NT2/D1 (cell line): Measurements from ENCODE around the gene TTC21B.

Experiments
- DNase-seq: peaks from one replicate; pipeline ENCODE4 v3.0.0-alpha.2; 2011; ENCODE audit warnings: low read depth, low spot score
- H3K27me3 ChIP-seq: 2 replicates; pipeline ENCODE4 v1.6.0; 2011; ENCODE audit warnings: mild to moderate bottlenecking; ENCODE audit not compliant: insufficient read length, insufficient read depth
- H3K36me3 ChIP-seq: 2 replicates; pipeline ENCODE4 v1.6.1; 2011; ENCODE audit warnings: mild to moderate bottlenecking, low read length, mixed read lengths; ENCODE audit not compliant: insufficient read depth, insufficient read length
- H3K4me1 ChIP-seq: 2 replicates; pipeline ENCODE4 v1.5.1; 2011; ENCODE audit not compliant: insufficient read depth, insufficient read length
- H3K4me3 ChIP-seq: 2 replicates; pipeline ENCODE4 v1.5.1; 2011; ENCODE audit warnings: low read depth; ENCODE audit not compliant: insufficient read length
- H3K9ac ChIP-seq: 2 replicates; pipeline ENCODE4 v1.6.0; 2011; ENCODE audit warnings: low read depth; ENCODE audit not compliant: insufficient read length
- H3K9me3 ChIP-seq: 2 replicates; pipeline ENCODE4 v1.5.1; 2011; ENCODE audit warnings: mild to moderate bottlenecking, low read length; ENCODE audit not compliant: insufficient read depth
- SUZ12 ChIP-seq: IDR thresholded peaks from 2 replicates; pipeline ENCODE4 v1.6.1; 2011; ENCODE audit not compliant: insufficient read length, insufficient read depth; ENCODE audit errors: extremely low read depth
- YY1 ChIP-seq: IDR thresholded peaks from 2 replicates; pipeline ENCODE4 v1.6.1; 2011; ENCODE audit not compliant: insufficient read length, insufficient read depth
- ZNF274 ChIP-seq: IDR thresholded peaks from 2 replicates; pipeline ENCODE4 v1.6.1; 2011; ENCODE audit warnings: mild to moderate bottlenecking, low read depth, low read length

TTC21B gene

DNA sequence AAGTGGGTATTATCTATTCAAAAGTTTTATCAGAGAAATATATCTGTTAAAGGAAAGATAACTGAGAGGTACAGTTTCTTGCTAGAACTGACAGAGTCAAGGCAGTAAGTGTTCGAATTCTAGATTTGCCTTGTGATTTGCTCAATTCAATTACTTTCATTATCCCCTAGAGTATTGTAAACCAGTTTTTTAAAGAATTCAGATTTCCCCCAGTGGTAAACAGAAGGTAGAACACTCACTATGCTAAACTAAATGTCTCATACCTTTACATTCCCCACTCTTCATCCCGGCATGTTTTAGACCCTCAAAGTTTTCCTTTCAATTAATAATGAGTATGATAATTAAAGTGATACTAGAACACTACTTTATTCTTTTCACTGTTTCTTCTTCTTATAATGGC, 28.6 kb downstream of the TTC21B start:
- DNase-seq = no peak
- Histone ChIP-seq H3K4me3 (no peak overlapping the region), H3K9me3 (no peaks in the 10 kb centered on the region), H3K4me1 (no peaks in the 10 kb centered on the region), H3K27me3 (no peaks in the 10 kb centered on the region), H3K9ac (no peak overlapping the region), H3K36me3 (peaks cover 54% of the 10 kb centered on the region)
- no peak for TF ChIP-seq SUZ12
- TF ChIP-seq ZNF274 = no peak
- no peak for TF ChIP-seq YY1

DNA sequence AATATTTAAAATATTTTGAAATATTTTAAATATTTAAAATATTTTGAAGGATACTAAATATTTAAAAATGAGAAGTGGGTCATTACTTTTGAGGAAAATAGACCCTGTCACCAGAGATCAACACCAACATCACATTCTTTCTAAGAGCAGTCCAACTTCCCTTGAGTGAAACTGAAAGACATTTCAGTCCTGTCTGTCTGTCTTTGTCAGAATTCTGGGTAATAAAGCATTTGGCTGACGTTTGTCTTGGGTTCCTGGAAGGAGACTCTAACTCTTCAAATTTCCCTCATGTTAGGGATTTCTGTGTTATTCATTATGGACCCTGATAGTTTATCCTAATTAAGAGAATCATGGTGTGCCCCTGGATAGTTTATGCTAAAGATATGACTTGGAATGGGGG, 32.8 kb downstream of the TTC21B start:
- Histone ChIP-seq H3K9me3 (no peaks in the 10 kb centered on the region), H3K4me3 (no peak overlapping the region), H3K9ac (no peak overlapping the region), H3K27me3 (no peaks in the 10 kb centered on the region), H3K4me1 (no peaks in the 10 kb centered on the region), H3K36me3 (peaks cover 43% of the 10 kb centered on the region)
- no peak for DNase-seq
- TF ChIP-seq SUZ12 = no peak
- TF ChIP-seq YY1 = no peak
- no peak for TF ChIP-seq ZNF274

DNA sequence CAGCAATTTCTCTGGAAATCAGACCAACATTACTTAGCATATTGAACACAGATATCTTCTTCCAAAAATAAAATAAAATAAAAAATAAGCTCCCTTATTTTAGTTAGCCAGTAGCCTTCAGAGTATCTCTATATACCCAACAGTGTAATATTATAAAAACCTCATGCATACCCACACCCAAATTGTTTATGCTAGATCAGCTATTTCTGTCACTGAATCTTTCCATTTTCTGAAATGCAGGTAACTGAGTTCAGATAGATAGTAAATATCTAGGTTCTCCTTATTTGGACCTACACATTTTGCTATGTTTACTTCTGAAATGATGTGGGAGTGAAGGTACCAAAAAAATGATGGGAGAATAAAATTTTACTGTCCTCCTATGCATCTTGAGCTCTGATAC, 39.9 kb downstream of the TTC21B start:
- Histone ChIP-seq H3K27me3 (no peaks in the 10 kb centered on the region), H3K9me3 (no peaks in the 10 kb centered on the region), H3K4me1 (no peaks in the 10 kb centered on the region), H3K9ac (no peak overlapping the region), H3K4me3 (no peak overlapping the region), H3K36me3 (peaks cover 41% of the 10 kb centered on the region)
- DNase-seq = no peak
- TF ChIP-seq ZNF274 (no peak), SUZ12 (no peak)

DNA sequence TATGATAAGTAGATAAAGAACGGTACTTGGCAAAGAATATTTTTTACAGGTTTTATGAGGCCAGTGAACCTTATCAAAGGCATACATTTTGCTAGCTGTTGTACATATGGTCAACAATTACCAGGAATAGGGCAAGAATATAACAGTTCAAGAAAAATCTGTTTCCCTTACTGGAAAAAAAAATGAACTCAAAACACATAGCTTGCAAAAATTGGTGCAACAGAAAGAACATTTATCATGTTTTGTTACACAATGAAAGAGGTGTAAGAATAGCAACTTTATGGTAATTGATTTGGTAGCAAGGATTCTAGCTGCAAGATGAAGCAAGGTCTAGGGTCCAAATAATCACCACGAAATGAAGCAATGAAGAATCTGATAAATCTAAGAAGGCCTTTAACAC, 41.6 kb downstream of the TTC21B start:
- no peaks in the 10 kb centered on the region for H3K4me1 ChIP-seq
- H3K27me3 ChIP-seq = no peaks in the 10 kb centered on the region
- no peak for DNase-seq
- H3K36me3 ChIP-seq = peaks cover 43% of the 10 kb centered on the region
- no peak for TF ChIP-seq ZNF274
- no peak for TF ChIP-seq YY1
- TF ChIP-seq SUZ12 = no peak
- H3K9ac ChIP-seq = no peak overlapping the region
- H3K9me3 ChIP-seq = no peaks in the 10 kb centered on the region
- H3K4me3 ChIP-seq = no peak overlapping the region

DNA sequence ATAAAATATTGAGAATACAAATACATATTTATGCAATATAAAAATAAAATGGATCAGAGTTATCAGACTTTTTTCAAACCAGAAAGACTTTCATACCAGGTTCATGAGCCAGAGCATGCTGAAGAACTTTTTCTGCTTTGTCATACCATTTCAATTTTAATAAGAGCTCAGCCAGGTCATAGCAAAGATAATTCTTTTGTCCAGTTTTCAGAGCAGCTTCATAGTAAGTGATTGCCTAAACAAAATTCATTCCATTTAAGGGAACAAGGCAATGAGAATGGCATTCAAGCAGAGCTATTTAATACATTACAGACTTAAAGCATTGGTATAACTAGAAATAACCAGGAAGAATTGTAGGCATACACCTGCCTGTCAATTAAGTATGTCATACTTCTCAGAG, 42.3 kb downstream of the TTC21B start:
- H3K36me3 ChIP-seq = peaks cover 48% of the 10 kb centered on the region
- H3K9ac ChIP-seq = no peak overlapping the region
- no peaks in the 10 kb centered on the region for H3K27me3 ChIP-seq
- no peak for DNase-seq
- no peaks in the 10 kb centered on the region for H3K9me3 ChIP-seq
- no peaks in the 10 kb centered on the region for H3K4me1 ChIP-seq
- no peak for TF ChIP-seq ZNF274
- no peak for TF ChIP-seq SUZ12
- TF ChIP-seq YY1 = no peak
- no peak overlapping the region for H3K4me3 ChIP-seq

DNA sequence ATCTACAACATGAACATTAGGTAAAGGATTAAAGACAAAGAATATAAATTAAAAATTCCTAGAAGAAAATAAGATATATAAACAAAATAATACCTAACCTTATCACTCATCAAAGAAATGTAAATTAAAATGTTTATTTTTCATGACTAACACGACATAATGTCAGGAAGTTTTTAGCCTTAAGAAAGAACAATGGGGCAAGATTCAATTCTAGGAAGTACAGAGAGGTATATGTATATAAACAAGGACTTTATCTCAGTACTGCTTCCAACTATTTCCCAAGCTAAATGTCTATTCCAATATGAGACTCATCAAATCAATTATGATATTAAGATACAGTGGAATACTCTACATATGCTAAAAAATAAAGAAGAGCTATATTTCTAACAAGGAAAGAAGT, 44.1 kb downstream of the TTC21B start:
- H3K9ac ChIP-seq = no peak overlapping the region
- no peak overlapping the region for H3K4me3 ChIP-seq
- H3K4me1 ChIP-seq = no peaks in the 10 kb centered on the region
- TF ChIP-seq SUZ12 (no peak), YY1 (no peak), ZNF274 (no peak)
- H3K9me3 ChIP-seq = no peaks in the 10 kb centered on the region
- no peak for DNase-seq
- no peaks in the 10 kb centered on the region for H3K27me3 ChIP-seq
- H3K36me3 ChIP-seq = peaks cover 45% of the 10 kb centered on the region

DNA sequence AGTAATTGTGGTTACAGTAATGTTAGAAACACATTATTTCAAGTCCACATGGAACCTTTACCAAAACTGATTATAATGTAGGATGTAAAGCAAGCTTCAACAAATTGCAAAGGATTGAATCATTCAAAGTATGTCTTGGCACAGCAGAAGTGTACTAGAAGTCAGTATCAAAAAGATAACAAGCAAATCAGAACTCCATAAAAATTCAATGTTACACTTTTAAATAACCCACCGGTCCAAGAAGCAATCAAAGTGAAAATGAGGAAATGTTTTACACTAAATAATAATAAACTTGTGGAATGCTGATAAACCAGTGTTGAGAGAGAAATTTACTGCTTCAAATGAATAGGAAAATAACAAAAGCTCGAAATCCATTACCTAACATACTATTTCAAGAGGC, 47.7 kb downstream of the TTC21B start:
- no peak overlapping the region for H3K9ac ChIP-seq
- H3K4me1 ChIP-seq = no peaks in the 10 kb centered on the region
- H3K4me3 ChIP-seq = no peak overlapping the region
- DNase-seq = no peak
- H3K36me3 ChIP-seq = peaks cover 37% of the 10 kb centered on the region
- H3K9me3 ChIP-seq = no peaks in the 10 kb centered on the region
- H3K27me3 ChIP-seq = no peaks in the 10 kb centered on the region
- TF ChIP-seq ZNF274 (no peak), YY1 (no peak), SUZ12 (no peak)

DNA sequence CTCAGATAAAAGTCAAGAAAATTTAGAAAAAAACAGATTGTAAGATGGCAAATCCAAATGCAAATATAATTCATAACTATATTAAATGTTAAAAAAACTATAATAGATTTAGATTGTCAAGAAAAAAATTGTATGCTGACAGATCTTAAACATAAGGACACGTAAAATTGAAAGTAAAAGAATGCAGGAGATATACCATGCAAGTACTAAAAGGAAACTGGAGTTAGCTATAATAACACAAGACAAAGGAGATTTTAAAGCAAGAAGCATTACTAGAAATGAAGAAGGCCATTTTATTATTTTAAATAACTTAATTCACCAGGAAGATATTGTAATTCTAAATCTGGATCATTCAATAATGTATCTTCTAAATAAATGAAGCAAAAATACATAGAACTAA, 48.3 kb downstream of the TTC21B start:
- TF ChIP-seq ZNF274 = no peak
- TF ChIP-seq YY1 = no peak
- Histone ChIP-seq H3K4me1 (no peaks in the 10 kb centered on the region), H3K27me3 (no peaks in the 10 kb centered on the region), H3K9ac (no peak overlapping the region), H3K4me3 (no peak overlapping the region), H3K36me3 (peaks cover 41% of the 10 kb centered on the region), H3K9me3 (no peaks in the 10 kb centered on the region)
- no peak for DNase-seq
